ENCODE data around the gene POU4F2.

The POU4F2 gene

GRCh38 chr4:146632770-146633470 is 5.8 kb upstream of the POU4F2 start:
- Histone ChIP-seq H3K4me1 (ENCODE audit: control insufficient read depth, low read length) (no peaks in the 10 kb centered on the region), H3K9me3 (ENCODE audit: control insufficient read depth, insufficient read depth, low read length) (no peaks in the 10 kb centered on the region), H3K4me2 (ENCODE audit: low read length) (no peak overlapping the region), H4K20me1 (ENCODE audit: control insufficient read depth, insufficient read depth, low read depth, low read length) (no peaks in the 10 kb centered on the region), H3K79me2 (ENCODE audit: control insufficient read depth, low read length) (no peaks in the 10 kb centered on the region), H3F3A (ENCODE audit: control insufficient read depth, insufficient read depth) (no peaks in the 10 kb centered on the region), H3K27ac (ENCODE audit: low read depth, low read length) (no peak overlapping the region), H3K36me3 (ENCODE audit: control insufficient read depth, low read length) (no peaks in the 10 kb centered on the region), H3K9me2 (replicated peaks; ENCODE audit: control insufficient read depth, low read length) (no peaks in the 10 kb centered on the region), H3K27me3 (ENCODE audit: control insufficient read depth, low read length) (peaks cover 13% of the 10 kb centered on the region), H3K4me3 (ENCODE audit: low read length) (no peak overlapping the region)
- no peak for TF ChIP-seq EZH2phosphoT487 (IDR thresholded peaks at IDR 0.05; ENCODE audit: borderline replicate concordance, low read length)
- TF ChIP-seq CTCF (IDR thresholded peaks at IDR 0.05; ENCODE audit: low read depth, low read length, poor library complexity, severe bottlenecking): no peak

GRCh38 chr4:146633471-146633800 is 5.3 kb upstream of the POU4F2 start:
- no peaks in the 10 kb centered on the region for H4K20me1 ChIP-seq (ENCODE audit: control insufficient read depth, insufficient read depth, low read depth, low read length)

GRCh38 chr4:146634825-146635224 is 3.9 kb upstream of the POU4F2 start:
- no peaks in the 10 kb centered on the region for H3K36me3 ChIP-seq (ENCODE audit: control insufficient read depth, low read length)
- H4K20me1 ChIP-seq (ENCODE audit: control insufficient read depth, insufficient read depth, low read depth, low read length): no peaks in the 10 kb centered on the region
- H3K9me3 ChIP-seq (ENCODE audit: control insufficient read depth, insufficient read depth, low read length): no peaks in the 10 kb centered on the region
- peaks cover 13% of the 10 kb centered on the region for H3K27me3 ChIP-seq (ENCODE audit: control insufficient read depth, low read length)
- H3K4me3 ChIP-seq (ENCODE audit: low read length): no peak overlapping the region
- H3K9me2 ChIP-seq (replicated peaks; ENCODE audit: control insufficient read depth, low read length): no peaks in the 10 kb centered on the region
- H3K4me2 ChIP-seq (ENCODE audit: low read length): no peak overlapping the region
- no peaks in the 10 kb centered on the region for H3K79me2 ChIP-seq (ENCODE audit: control insufficient read depth, low read length)
- no peaks in the 10 kb centered on the region for H3F3A ChIP-seq (ENCODE audit: control insufficient read depth, insufficient read depth)
- TF ChIP-seq CTCF (IDR thresholded peaks at IDR 0.05; ENCODE audit: low read depth, low read length, poor library complexity, severe bottlenecking) (no peak), EZH2phosphoT487 (IDR thresholded peaks at IDR 0.05; ENCODE audit: borderline replicate concordance, low read length) (no peak)
- no peak overlapping the region for H3K27ac ChIP-seq (ENCODE audit: low read depth, low read length)
- no peaks in the 10 kb centered on the region for H3K4me1 ChIP-seq (ENCODE audit: control insufficient read depth, low read length)

More at GRCh38 chr4:146633471-146633800, 5.3 kb upstream of the POU4F2 start:
- H3K4me1 ChIP-seq (ENCODE audit: control insufficient read depth, low read length): no peaks in the 10 kb centered on the region
- no peak for TF ChIP-seq CTCF (IDR thresholded peaks at IDR 0.05; ENCODE audit: low read depth, low read length, poor library complexity, severe bottlenecking)
- no peak overlapping the region for H3K4me2 ChIP-seq (ENCODE audit: low read length)
- H3K9me2 ChIP-seq (replicated peaks; ENCODE audit: control insufficient read depth, low read length): no peaks in the 10 kb centered on the region
- no peak overlapping the region for H3K27ac ChIP-seq (ENCODE audit: low read depth, low read length)
- no peaks in the 10 kb centered on the region for H3F3A ChIP-seq (ENCODE audit: control insufficient read depth, insufficient read depth)
- H3K4me3 ChIP-seq (ENCODE audit: low read length): no peak overlapping the region
- peaks cover 13% of the 10 kb centered on the region for H3K27me3 ChIP-seq (ENCODE audit: control insufficient read depth, low read length)
- H3K36me3 ChIP-seq (ENCODE audit: control insufficient read depth, low read length): no peaks in the 10 kb centered on the region
- H3K9me3 ChIP-seq (ENCODE audit: control insufficient read depth, insufficient read depth, low read length): no peaks in the 10 kb centered on the region
- H3K79me2 ChIP-seq (ENCODE audit: control insufficient read depth, low read length): no peaks in the 10 kb centered on the region

Data from DOHH2 (cell line).